IMR-90 (cell line): ENCODE results near the gene AJUBA. TPM values are rescaled to one million over a fixed set of nuclear protein-coding genes. Genes with fewer than 3 reads are reported as not detected.
"Not testable (repeated sequence)": the region's sequence is repeated elsewhere in the genome, so short reads cannot be mapped to it uniquely, and the experiment has no call there.

Experiments
- ATAC-seq: fragments of 200-7000 bp; cut with Tn5 transposase; 2 replicates; pipeline ENCODE4 v1.9.1; 2020; ENCODE audit warnings: low read depth, mild to moderate bottlenecking, moderate library complexity
- BruUV-seq: library from RNA; stranded (reverse); fragments of 400-500 nt; replicated peaks from 2 replicates; lab custom pipeline; 2021; lab: Mats Ljungman, UMichigan
- CTCF ChIA-PET: fragments of 300-600 bp; formaldehyde crosslinking; extraction: SDS; loops from one replicate; lab custom pipeline; 2021; ENCODE audit warnings: antibody characterized with exemption; lab: Yijun Ruan, JAX
- POLR2A ChIA-PET: fragments of 300-600 bp; sonication (Branson Sonifier 250); formaldehyde crosslinking; loops from one replicate; lab custom pipeline; 2022; ENCODE audit warnings: antibody characterized with exemption; ENCODE audit not compliant: unreplicated experiment; lab: Charles Lee
- DNase-seq: peaks from one replicate; pipeline ENCODE4 v3.0.0; 2013
- H2AFZ ChIP-seq: replicated peaks from 2 replicates; pipeline ENCODE3; 2013; ENCODE audit warnings: low read length, mild to moderate bottlenecking; ENCODE audit not compliant: poor library complexity
- H2AK5ac ChIP-seq: 2 replicates; pipeline ENCODE4 v1.6.1; 2013; ENCODE audit warnings: low read depth, low read length, inconsistent platforms
- H2AK9ac ChIP-seq: replicated peaks from 2 replicates; pipeline ENCODE3; 2013; ENCODE audit warnings: mild to moderate bottlenecking, low read depth, low read length, moderate library complexity; ENCODE audit not compliant: poor library complexity
- H2BK120ac ChIP-seq: 2 replicates; pipeline ENCODE4 v1.6.1; 2013; ENCODE audit warnings: low read depth, low read length, inconsistent platforms
- H2BK15ac ChIP-seq: 3 replicates; pipeline ENCODE4 v1.6.1; 2013; ENCODE audit warnings: low read depth, low read length, inconsistent platforms
- H2BK20ac ChIP-seq: 2 replicates; pipeline ENCODE4 v1.6.1; 2013; ENCODE audit warnings: low read depth, mild to moderate bottlenecking, inconsistent platforms, low read length, moderate library complexity
- H2BK5ac ChIP-seq: 2 replicates; pipeline ENCODE4 v1.6.1; 2013; ENCODE audit warnings: mild to moderate bottlenecking, low read depth, low read length, inconsistent platforms; ENCODE audit not compliant: poor library complexity, severe bottlenecking
- H3K14ac ChIP-seq: replicated peaks from 2 replicates; pipeline ENCODE4 v1.6.1; 2013; ENCODE audit warnings: low read depth, low read length, inconsistent platforms
- H3K18ac ChIP-seq: 2 replicates; pipeline ENCODE4 v1.6.1; 2013; ENCODE audit warnings: low read depth, low read length, control low read depth
- H3K23ac ChIP-seq: 2 replicates; pipeline ENCODE4 v1.6.1; 2013; ENCODE audit warnings: low read depth, low read length, inconsistent platforms
- H3K27ac ChIP-seq: 2 replicates; pipeline ENCODE4 v1.5.1; 2013; ENCODE audit warnings: mild to moderate bottlenecking, control low read depth, low read length; ENCODE audit not compliant: insufficient read depth
- H3K27me3 ChIP-seq: 2 replicates; pipeline ENCODE4 v1.6.1; 2013; ENCODE audit warnings: low read length; ENCODE audit not compliant: control insufficient read depth, insufficient read depth
- H3K36me3 ChIP-seq: 2 replicates; pipeline ENCODE4 v1.6.1; 2013; ENCODE audit warnings: low read length, mixed read lengths; ENCODE audit not compliant: control insufficient read depth, insufficient read depth
- H3K4ac ChIP-seq: 2 replicates; pipeline ENCODE4 v1.6.1; 2013; ENCODE audit warnings: low read depth, low read length, inconsistent platforms
- H3K4me1 ChIP-seq: 2 replicates; pipeline ENCODE4 v1.6.1; 2013; ENCODE audit warnings: low read length, mixed read lengths; ENCODE audit not compliant: control insufficient read depth, insufficient read depth
- H3K4me2 ChIP-seq: 2 replicates; pipeline ENCODE4 v1.6.1; 2013; ENCODE audit warnings: low read depth, mild to moderate bottlenecking, control low read depth, low read length, moderate library complexity
- H3K4me3 ChIP-seq: 2 replicates; pipeline ENCODE4 v1.5.1; 2013; ENCODE audit warnings: low read depth, mild to moderate bottlenecking, control low read depth, low read length, moderate library complexity; ENCODE audit not compliant: insufficient read depth
- H3K56ac ChIP-seq: 2 replicates; pipeline ENCODE4 v1.6.1; 2013; ENCODE audit warnings: low read length, inconsistent platforms; ENCODE audit not compliant: insufficient read depth; ENCODE audit errors: extremely low read depth
- H3K79me1 ChIP-seq, 2 experiments: 2 replicates each; pipeline ENCODE4 v1.6.1; 2013; ENCODE audit warnings: low read length in 2 of 2, inconsistent platforms in 1 of 2, low read depth in 1 of 2
- H3K9ac ChIP-seq: 2 replicates; pipeline ENCODE4 v1.6.1; 2013; ENCODE audit warnings: low read depth, low read length, control low read depth
- H3K9me1 ChIP-seq: 2 replicates; pipeline ENCODE4 v1.6.1; 2013; ENCODE audit warnings: low read length, inconsistent platforms; ENCODE audit not compliant: insufficient read depth
- H3K9me3 ChIP-seq: 2 replicates; pipeline ENCODE4 v1.6.1; 2013; ENCODE audit warnings: low read length; ENCODE audit not compliant: control insufficient read depth, insufficient read depth
- H4K20me1 ChIP-seq: 2 replicates; pipeline ENCODE4 v1.6.1; 2013; ENCODE audit warnings: low read length, inconsistent platforms; ENCODE audit not compliant: insufficient read depth
- H4K5ac ChIP-seq: 2 replicates; pipeline ENCODE4 v1.6.1; 2013; ENCODE audit warnings: mild to moderate bottlenecking, low read depth, low read length, control low read depth
- H4K8ac ChIP-seq, 2 experiments: 2 replicates each; pipeline ENCODE4 v1.6.1; 2013; ENCODE audit warnings: low read depth in 2 of 2, low read length in 2 of 2, control low read depth in 1 of 2, inconsistent platforms in 1 of 2
- H4K91ac ChIP-seq: 2 replicates; pipeline ENCODE4 v1.6.1; 2013; ENCODE audit warnings: low read depth, low read length, inconsistent platforms; ENCODE audit not compliant: insufficient read depth
- WGBS, 2 experiments: methylation state at CpG; one replicate each; pipeline versions ENCODE4 v1.1.5 to v1.1.7; 2013; ENCODE audit warnings: missing lambda C conversion rate in 2 of 2; ENCODE audit not compliant: insufficient read length in 1 of 2; ENCODE audit errors: extremely low coverage in 2 of 2; 5-methylcytosine and 5-hydroxymethylcytosine counted together
- dilution Hi-C: fragments of 300-500 bp; cut with HindIII; formaldehyde crosslinking; loops from one replicate; pipeline ENCODE4 v1.14.3; 2018; ENCODE audit warnings: low sequenced_read_pairs; ENCODE audit not compliant: unreplicated experiment
- in situ Hi-C: fragments of 300-500 bp; cut with MboI; formaldehyde crosslinking; loops from 3 replicates; pipeline ENCODE4 v1.14.3; 2019; ENCODE audit warnings: low sequenced_read_pairs, inconsistent platforms, mixed read lengths
- intact Hi-C: fragments of 100-400 bp; cut with micrococcal nuclease; formaldehyde crosslinking; loops from 2 replicates; pipeline ENCODE4 v1.10.0; 2022
- polyA plus RNA-seq, 3 experiments: library from polyadenylated mRNA; depleted of rRNA; stranded (reverse); fragments of >200 nt; gene quantifications; 2 replicates each; pipeline ENCODE4 v1.2.3, GENCODE V29; 2012; ENCODE audit warnings: low replicate concordance in 1 of 3
- total RNA-seq: library from RNA; depleted of rRNA; stranded (reverse); fragments of >200 nt; gene quantifications from 2 replicates; pipeline ENCODE4 v1.2.3, GENCODE V29; 2012

The AJUBA gene
- total and polyA plus RNA-seq, 2 of the 4 experiments (the other 2 are of a cell fraction) = 46.4 to 67.6 TPM

GRCh38 chr14:22965916-22966782 is 16.2 kb downstream of the AJUBA start:
- ATAC-seq = peak; percentile 10; the same call in 1 of the 2 replicates
- H2BK20ac ChIP-seq, H4K20me1 ChIP-seq, H2AK9ac ChIP-seq, H3K4me2 ChIP-seq, H3K4me1 ChIP-seq, H3K23ac ChIP-seq, DNase-seq, H4K5ac ChIP-seq, H3K36me3 ChIP-seq, H2AK5ac ChIP-seq, H3K79me1 ChIP-seq, H3K27me3 ChIP-seq, H3K27ac ChIP-seq, CTCF ChIA-PET, H3K9me3 ChIP-seq, H3K4me3 ChIP-seq, H2BK5ac ChIP-seq, H3K14ac ChIP-seq, BruUV-seq, H3K9me1 ChIP-seq, H2BK120ac ChIP-seq, in situ Hi-C loops, H4K91ac ChIP-seq, H3K9ac ChIP-seq, H3K18ac ChIP-seq, intact Hi-C loops, H2AFZ ChIP-seq, dilution Hi-C loops, H3K4ac ChIP-seq, H2BK15ac ChIP-seq, H3K56ac ChIP-seq: not testable (repeated sequence)
- peak overlapping the region in 1 of 2 experiments; percentile 30; a peak in 1 of 4 replicates for H4K8ac ChIP-seq
- WGBS, 2 experiments = 40% methylated on average over 1 of the region's 15 CpGs; no CpG with 5 or more reads in 1 of the 2 experiments
- POLR2A ChIA-PET = interaction anchor here (0.7 kb wide), 1 partner anchor 12 kb away, joined by 11 read pairs; no protein-coding TSS in a partner anchor
